SK-N-SH (cell line): ENCODE measurements around the gene GLCCI1. TPM values are rescaled to one million over a fixed set of nuclear protein-coding genes. Genes with fewer than 3 reads are reported as not detected.

ENCODE experiments used
- CTCF ChIA-PET: fragments of 300-600, 350-600 bp; formaldehyde crosslinking; extraction: SDS; loops from one replicate; lab custom pipeline; 2021; lab: Yijun Ruan, JAX
- POLR2A ChIA-PET: fragments of 350-600 bp; sonication (Branson Sonifier 250); formaldehyde crosslinking; extraction: SDS; loops from one replicate; lab custom pipeline; 2020; ENCODE audit warnings: antibody characterized with exemption, inconsistent platforms; lab: Yijun Ruan, JAX
- DNase-seq: peaks from one replicate; pipeline ENCODE4 v3.0.0; 2012
- H2AFZ ChIP-seq: fragments of 200-600 bp; sonication (generic); 2 replicates; pipeline ENCODE4 v1.8.1; 2016; ENCODE audit warnings: antibody characterized with exemption, mild to moderate bottlenecking, low read depth
- H3F3A ChIP-seq: fragments of 200-600 bp; sonication (generic); replicated peaks from 2 replicates; pipeline ENCODE3; 2016; ENCODE audit warnings: antibody characterized with exemption, mild to moderate bottlenecking; ENCODE audit not compliant: insufficient read depth
- H3K27ac ChIP-seq, 2 experiments: fragments of 200-500 bp in 1 of 2; fragments of 200-600 bp in 1 of 2; sonication (Bioruptor generic) in 1 of 2; sonication (generic), shearing (Covaris generic) in 1 of 2; 2 replicates each; pipeline versions ENCODE4 v1.5.1 to v1.6.1; 2014 to 2016; ENCODE audit warnings: low read depth in 2 of 2, inconsistent platforms in 1 of 2, low read length in 1 of 2, mild to moderate bottlenecking in 1 of 2, mixed read lengths in 1 of 2
- H3K27me3 ChIP-seq: fragments of 200-600 bp; sonication (generic), shearing (Covaris generic); 2 replicates; pipeline ENCODE4 v1.6.1; 2016; ENCODE audit warnings: mixed run types; ENCODE audit not compliant: insufficient read depth
- H3K36me3 ChIP-seq, 2 experiments: fragments of 200-500 bp in 1 of 2; fragments of 200-600 bp in 1 of 2; sonication (Bioruptor generic) in 1 of 2; sonication (generic) in 1 of 2; replicated peaks in 1 of 2; 2 replicates each; pipeline versions ENCODE3 to v1.5.1; 2014 to 2016; ENCODE audit warnings: low read length in 1 of 2, mild to moderate bottlenecking in 1 of 2; ENCODE audit not compliant: insufficient read depth in 2 of 2, control insufficient read depth in 1 of 2
- H3K4me1 ChIP-seq, 2 experiments: fragments of 200-500 bp in 1 of 2; fragments of 200-600 bp in 1 of 2; sonication (Bioruptor generic) in 1 of 2; sonication (generic), shearing (Covaris generic) in 1 of 2; 2 replicates each; pipeline versions ENCODE4 v1.5.1 to v1.6.1; 2014 to 2016; ENCODE audit warnings: low read depth in 1 of 2, low read length in 1 of 2, mixed run types in 1 of 2; ENCODE audit not compliant: insufficient read depth in 2 of 2, control insufficient read depth in 1 of 2
- H3K4me2 ChIP-seq: fragments of 200-600 bp; sonication (generic), shearing (Covaris generic); 2 replicates; pipeline ENCODE4 v1.6.1; 2017; ENCODE audit warnings: mixed run types
- H3K4me3 ChIP-seq, 2 experiments: fragments of 200-500 bp in 1 of 2; fragments of 200-600 bp in 1 of 2; sonication (Bioruptor generic) in 1 of 2; sonication (generic), shearing (Covaris generic) in 1 of 2; 2 replicates each; pipeline versions ENCODE4 v1.5.1 to v1.8.1; 2014 to 2016; ENCODE audit warnings: low read depth in 2 of 2, inconsistent platforms in 1 of 2, low read length in 1 of 2, mild to moderate bottlenecking in 1 of 2, mixed read lengths in 1 of 2, moderate library complexity in 1 of 2
- H3K79me2 ChIP-seq: fragments of 200-600 bp; sonication (generic); 2 replicates; pipeline ENCODE4 v1.8.1; 2017; ENCODE audit warnings: mild to moderate bottlenecking; ENCODE audit not compliant: insufficient read depth
- H3K9ac ChIP-seq: fragments of 200-600 bp; sonication (generic); 2 replicates; pipeline ENCODE4 v1.6.1; 2017; ENCODE audit warnings: mixed run types
- H3K9me2 ChIP-seq: fragments of 200-600 bp; sonication (generic); 2 replicates; pipeline ENCODE4 v1.6.1; 2017; ENCODE audit warnings: mixed run types
- H3K9me3 ChIP-seq: fragments of 200-600 bp; sonication (generic); 2 replicates; pipeline ENCODE4 v1.6.1; 2017; ENCODE audit warnings: mixed run types, mild to moderate bottlenecking, moderate library complexity
- H4K20me1 ChIP-seq: fragments of 200-600 bp; sonication (generic); 2 replicates; pipeline ENCODE4 v1.6.1; 2017; ENCODE audit warnings: mild to moderate bottlenecking, mixed run types; ENCODE audit not compliant: insufficient read depth
- CHD2 ChIP-seq: fragments of 150-350 bp; IDR thresholded peaks from 2 replicates; pipeline ENCODE4 v1.6.1; 2018; ENCODE audit warnings: low read length; ENCODE audit not compliant: partially characterized antibody
- ELF1 ChIP-seq: IDR thresholded peaks from 2 replicates; pipeline ENCODE4 v1.4.0; 2012
- EP300 ChIP-seq, 2 experiments: IDR thresholded peaks; 2 replicates each; pipeline versions ENCODE4 v1.4.0 to v1.6.1; 2012; ENCODE audit warnings: borderline replicate concordance in 1 of 2, low read depth in 1 of 2, low read length in 1 of 2
- FOSL2 ChIP-seq: IDR thresholded peaks from 2 replicates; pipeline ENCODE4 v1.4.0; 2012; ENCODE audit warnings: low read depth, mild to moderate bottlenecking, moderate library complexity, borderline replicate concordance
- FOXJ3 ChIP-seq: sonication (generic); formaldehyde crosslinking; IDR thresholded peaks from 2 replicates; pipeline ENCODE4 v1.5.1; 2020; ENCODE audit warnings: mild to moderate bottlenecking, missing genetic modification reagents
- GATA2 ChIP-seq: sonication (generic); formaldehyde crosslinking; IDR thresholded peaks from 2 replicates; pipeline ENCODE4 v1.5.0; 2020; ENCODE audit warnings: mild to moderate bottlenecking, missing genetic modification reagents
- MXI1 ChIP-seq: IDR thresholded peaks from 2 replicates; pipeline ENCODE4 v1.6.1; 2012; ENCODE audit warnings: mild to moderate bottlenecking, low read depth, low read length, improper control_type of control experiment
- NRF1 ChIP-seq: IDR thresholded peaks from 2 replicates; pipeline ENCODE4 v1.6.1; 2012; ENCODE audit warnings: low read depth, mild to moderate bottlenecking, low read length
- POLR2AphosphoS5 ChIP-seq: IDR thresholded peaks from 2 replicates; pipeline ENCODE4 v1.6.1; 2012; ENCODE audit warnings: low read depth, low read length
- RAD21 ChIP-seq: IDR thresholded peaks from 2 replicates; pipeline ENCODE4 v1.6.1; 2012; ENCODE audit warnings: mild to moderate bottlenecking, low read length
- RCOR1 ChIP-seq: fragments of 150-350 bp; IDR thresholded peaks from 2 replicates; pipeline ENCODE4 v1.6.1; 2017; ENCODE audit warnings: antibody characterized with exemption, low read length
- RFX5 ChIP-seq: IDR thresholded peaks from 2 replicates; pipeline ENCODE4 v1.6.1; 2012; ENCODE audit warnings: mild to moderate bottlenecking, improper control_type of control experiment, low read length
- RXRA ChIP-seq: IDR thresholded peaks from 2 replicates; pipeline ENCODE4 v1.4.0; 2012; ENCODE audit warnings: low read depth, mild to moderate bottlenecking, borderline replicate concordance
- SMC3 ChIP-seq: IDR thresholded peaks from 2 replicates; pipeline ENCODE4 v1.6.1; 2012; ENCODE audit warnings: low read depth, low read length, improper control_type of control experiment
- TCF12 ChIP-seq: IDR thresholded peaks from 2 replicates; pipeline ENCODE4 v1.4.0; 2012
- TEAD4 ChIP-seq: IDR thresholded peaks from 2 replicates; pipeline ENCODE4 v1.4.0; 2012; ENCODE audit warnings: mild to moderate bottlenecking, borderline replicate concordance; ENCODE audit not compliant: insufficient read depth
- YY1 ChIP-seq: IDR thresholded peaks from 2 replicates; pipeline ENCODE4 v1.4.0; 2012; ENCODE audit warnings: low read depth, mild to moderate bottlenecking
- WGBS: methylation state at CpG from one replicate; pipeline ENCODE4 v1.1.6; 2017; ENCODE audit warnings: low lambda C conversion rate; 5-methylcytosine and 5-hydroxymethylcytosine counted together
- polyA plus RNA-seq, 3 experiments: library from polyadenylated mRNA; depleted of rRNA; stranded (reverse); fragments of >200 nt; gene quantifications; 2 replicates each; pipeline ENCODE4 v1.2.3, GENCODE V29; 2012
- TF ChIP-seq, protein P1 (sequence below): IDR thresholded peaks from 2 replicates; pipeline ENCODE4 v1.6.1; 2012; ENCODE audit warnings: mild to moderate bottlenecking, low read depth, low read length, moderate library complexity
- TF ChIP-seq, protein P2 (sequence below): IDR thresholded peaks from 2 replicates; pipeline ENCODE4 v1.4.0; 2012; ENCODE audit warnings: low read depth, borderline replicate concordance

The GLCCI1 gene
- polyA plus RNA-seq, 1 of the 3 experiments (the other 2 are of a cell fraction): 5.5 TPM

DNA sequence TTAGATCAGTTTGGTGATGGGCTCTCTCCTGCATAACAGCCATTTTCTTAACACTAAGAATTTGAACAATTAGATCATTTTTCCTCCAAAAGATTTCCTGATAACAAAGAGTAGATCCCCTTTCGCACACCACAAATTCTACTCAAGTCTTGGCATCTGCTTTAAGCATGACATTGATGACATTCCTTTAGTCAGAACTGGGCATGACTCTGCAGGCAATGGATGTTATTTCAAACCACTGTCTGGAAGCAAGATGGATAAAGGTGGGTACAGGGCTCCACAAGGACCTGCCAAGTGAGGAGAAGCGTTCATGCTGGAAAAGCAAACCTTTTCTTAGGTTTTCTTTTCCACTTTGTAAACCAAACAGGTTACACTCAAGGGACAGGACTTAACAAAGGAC, 123.5 kb downstream of the GLCCI1 start:
- Histone ChIP-seq H3K4me1 (no peaks in the 10 kb centered on the region; a peak in 2 of 4 replicates), H3K4me3 (no peak overlapping the region), H3K27ac (no peak overlapping the region; a peak in 1 of 4 replicates), H3K9ac (no peak overlapping the region), H3K36me3 (peaks cover under 1 to 20% of the 10 kb centered on the region in 2 experiments), H3K27me3 (no peaks in the 10 kb centered on the region), H3K4me2 (no peak overlapping the region), H4K20me1 (no peaks in the 10 kb centered on the region), H3K9me3 (no peaks in the 10 kb centered on the region), H3F3A (no peaks in the 10 kb centered on the region), H3K9me2 (no peaks in the 10 kb centered on the region), H2AFZ (no peak overlapping the region), H3K79me2 (no peaks in the 10 kb centered on the region)
- TF ChIP-seq RFX5 (no peak), NRF1 (no peak), TEAD4 (no peak), RAD21 (no peak), POLR2AphosphoS5 (no peak), CHD2 (no peak), ELF1 (no peak), FOXJ3 (no peak), EP300 (IDR thresholded peaks at IDR 0.05; ENCODE audit: borderline replicate concordance in 1 of 2, low read depth in 1 of 2, low read length in 1 of 2) (no peak), MXI1 (no peak), GATA2 (no peak), YY1 (no peak), TCF12 (no peak), FOSL2 (no peak), SMC3 (no peak), RXRA (no peak), RCOR1 (no peak)
- TF ChIP-seq, protein P1, sequence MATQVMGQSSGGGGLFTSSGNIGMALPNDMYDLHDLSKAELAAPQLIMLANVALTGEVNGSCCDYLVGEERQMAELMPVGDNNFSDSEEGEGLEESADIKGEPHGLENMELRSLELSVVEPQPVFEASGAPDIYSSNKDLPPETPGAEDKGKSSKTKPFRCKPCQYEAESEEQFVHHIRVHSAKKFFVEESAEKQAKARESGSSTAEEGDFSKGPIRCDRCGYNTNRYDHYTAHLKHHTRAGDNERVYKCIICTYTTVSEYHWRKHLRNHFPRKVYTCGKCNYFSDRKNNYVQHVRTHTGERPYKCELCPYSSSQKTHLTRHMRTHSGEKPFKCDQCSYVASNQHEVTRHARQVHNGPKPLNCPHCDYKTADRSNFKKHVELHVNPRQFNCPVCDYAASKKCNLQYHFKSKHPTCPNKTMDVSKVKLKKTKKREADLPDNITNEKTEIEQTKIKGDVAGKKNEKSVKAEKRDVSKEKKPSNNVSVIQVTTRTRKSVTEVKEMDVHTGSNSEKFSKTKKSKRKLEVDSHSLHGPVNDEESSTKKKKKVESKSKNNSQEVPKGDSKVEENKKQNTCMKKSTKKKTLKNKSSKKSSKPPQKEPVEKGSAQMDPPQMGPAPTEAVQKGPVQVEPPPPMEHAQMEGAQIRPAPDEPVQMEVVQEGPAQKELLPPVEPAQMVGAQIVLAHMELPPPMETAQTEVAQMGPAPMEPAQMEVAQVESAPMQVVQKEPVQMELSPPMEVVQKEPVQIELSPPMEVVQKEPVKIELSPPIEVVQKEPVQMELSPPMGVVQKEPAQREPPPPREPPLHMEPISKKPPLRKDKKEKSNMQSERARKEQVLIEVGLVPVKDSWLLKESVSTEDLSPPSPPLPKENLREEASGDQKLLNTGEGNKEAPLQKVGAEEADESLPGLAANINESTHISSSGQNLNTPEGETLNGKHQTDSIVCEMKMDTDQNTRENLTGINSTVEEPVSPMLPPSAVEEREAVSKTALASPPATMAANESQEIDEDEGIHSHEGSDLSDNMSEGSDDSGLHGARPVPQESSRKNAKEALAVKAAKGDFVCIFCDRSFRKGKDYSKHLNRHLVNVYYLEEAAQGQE: no peak
- TF ChIP-seq, protein P2, sequence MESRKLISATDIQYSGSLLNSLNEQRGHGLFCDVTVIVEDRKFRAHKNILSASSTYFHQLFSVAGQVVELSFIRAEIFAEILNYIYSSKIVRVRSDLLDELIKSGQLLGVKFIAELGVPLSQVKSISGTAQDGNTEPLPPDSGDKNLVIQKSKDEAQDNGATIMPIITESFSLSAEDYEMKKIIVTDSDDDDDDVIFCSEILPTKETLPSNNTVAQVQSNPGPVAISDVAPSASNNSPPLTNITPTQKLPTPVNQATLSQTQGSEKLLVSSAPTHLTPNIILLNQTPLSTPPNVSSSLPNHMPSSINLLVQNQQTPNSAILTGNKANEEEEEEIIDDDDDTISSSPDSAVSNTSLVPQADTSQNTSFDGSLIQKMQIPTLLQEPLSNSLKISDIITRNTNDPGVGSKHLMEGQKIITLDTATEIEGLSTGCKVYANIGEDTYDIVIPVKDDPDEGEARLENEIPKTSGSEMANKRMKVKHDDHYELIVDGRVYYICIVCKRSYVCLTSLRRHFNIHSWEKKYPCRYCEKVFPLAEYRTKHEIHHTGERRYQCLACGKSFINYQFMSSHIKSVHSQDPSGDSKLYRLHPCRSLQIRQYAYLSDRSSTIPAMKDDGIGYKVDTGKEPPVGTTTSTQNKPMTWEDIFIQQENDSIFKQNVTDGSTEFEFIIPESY: no peak
- 83% methylated on average over 2 of the region's 2 CpGs for WGBS
- POLR2A ChIA-PET: no interaction called here
- DNase-seq: no peak
- CTCF ChIA-PET: interaction anchor here (0.8 to 2.3 kb wide), 3 partner anchors 15 to 21 kb away, joined by 3 to 5 read pairs (median 3); no protein-coding TSS in a partner anchor
